C4-2B (cell line): Measurements from ENCODE around the gene GRIN2B.

ENCODE experiments used
- H3K27ac ChIP-seq: fragments of 450-650 bp; 2 replicates; pipeline ENCODE4 v1.5.1; 2017
- CTCF ChIP-seq: fragments of 450-650 bp; conservative IDR thresholded peaks from 2 replicates; pipeline ENCODE4 v1.5.1; 2017; ENCODE audit warnings: mild to moderate bottlenecking
- ZFX ChIP-seq: fragments of 450-650 bp; IDR thresholded peaks from 2 replicates; pipeline ENCODE4 v1.6.1; 2017

The GRIN2B gene

GRCh38 chr12:13959131-13959723 lies 22.2 kb downstream of the GRIN2B start:
- TF ChIP-seq CTCF, result no peak
- no peak for TF ChIP-seq ZFX
- H3K27ac ChIP-seq, result no peak overlapping the region

- no peak overlapping the region for H3K27ac ChIP-seq
- TF ChIP-seq CTCF, result no peak
- no peak for TF ChIP-seq ZFX
These were observed 23.8 kb downstream of the GRIN2B start for GRCh38 chr12:13957576-13957975.

GRCh38 chr12:13956060-13956590 lies 25.3 kb downstream of the GRIN2B start:
- no peak for TF ChIP-seq ZFX
- no peak for TF ChIP-seq CTCF

GRCh38 chr12:13952096-13952495 lies 29.3 kb downstream of the GRIN2B start:
- TF ChIP-seq CTCF, result no peak

More at GRCh38 chr12:13956060-13956590, 25.3 kb downstream of the GRIN2B start:
- H3K27ac ChIP-seq, result no peak overlapping the region

GRCh38 chr12:13950502-13950901 lies 30.9 kb downstream of the GRIN2B start:
- no peak for TF ChIP-seq CTCF
- no peak for TF ChIP-seq ZFX
- H3K27ac ChIP-seq, result no peak overlapping the region

More at GRCh38 chr12:13952096-13952495, 29.3 kb downstream of the GRIN2B start:
- H3K27ac ChIP-seq, result no peak overlapping the region

GRCh38 chr12:13948621-13949020 lies 32.8 kb downstream of the GRIN2B start:
- TF ChIP-seq ZFX, result no peak
- no peak for TF ChIP-seq CTCF
- no peak overlapping the region for H3K27ac ChIP-seq

- TF ChIP-seq ZFX, result no peak
- no peak for TF ChIP-seq CTCF
- H3K27ac ChIP-seq, result no peak overlapping the region
These were observed 34.0 kb downstream of the GRIN2B start for GRCh38 chr12:13947276-13947946.
